Measurements from ENCODE around the gene JDP2.
"Not testable (repeated sequence)": the region's sequence is repeated elsewhere in the genome, so short reads cannot be mapped to it uniquely, and the experiment has no call there.

Gene JDP2

GRCh38 chr14:75427482-75428229 lies at the start of gene JDP2:
Gene JDP2, plus strand, starts transcription at chr14:75428022. Its CDS starts 9,899 bp downstream, at chr14:75437921.
- DNase-seq (ENCODE audit: low read depth in 3 of 3), result peak in 1 of 3 donors; percentile 33

GRCh38 chr14:75379246-75379929 lies 48.4 kb upstream of the JDP2 start:
- no peak for DNase-seq (ENCODE audit: low read depth in 3 of 3)

- no peak for DNase-seq (ENCODE audit: low read depth in 3 of 3)
These were observed 47.9 kb upstream of the JDP2 start for GRCh38 chr14:75379930-75380270.

GRCh38 chr14:75380656-75381055 lies 47.2 kb upstream of the JDP2 start:
- DNase-seq (ENCODE audit: low read depth in 3 of 3), result no peak

GRCh38 chr14:75381642-75382041 lies 46.2 kb upstream of the JDP2 start:
- DNase-seq (ENCODE audit: low read depth in 3 of 3), result no peak

- not testable (repeated sequence) for DNase-seq (ENCODE audit: low read depth in 3 of 3)
These were observed 44.6 kb upstream of the JDP2 start for GRCh38 chr14:75383219-75383618.

GRCh38 chr14:75383721-75384120 lies 44.1 kb upstream of the JDP2 start:
- no peak for DNase-seq (ENCODE audit: low read depth in 3 of 3)

- no peak for DNase-seq (ENCODE audit: low read depth in 3 of 3)
These were observed 38.1 kb upstream of the JDP2 start for GRCh38 chr14:75389679-75390078.

- no peak for DNase-seq (ENCODE audit: low read depth in 3 of 3)
These were observed 37.6 kb upstream of the JDP2 start for GRCh38 chr14:75390183-75390582.

- DNase-seq (ENCODE audit: low read depth in 3 of 3), result no peak
These were observed 35.9 kb upstream of the JDP2 start for GRCh38 chr14:75391953-75392352.

- DNase-seq (ENCODE audit: low read depth in 3 of 3), result no peak
These were observed 34.9 kb upstream of the JDP2 start for GRCh38 chr14:75392686-75393641.

- DNase-seq (ENCODE audit: low read depth in 3 of 3), result no peak
These were observed 34.0 kb upstream of the JDP2 start for GRCh38 chr14:75393794-75394193.

GRCh38 chr14:75395862-75396261 lies 32.0 kb upstream of the JDP2 start:
- no peak for DNase-seq (ENCODE audit: low read depth in 3 of 3)

GRCh38 chr14:75399321-75399720 lies 28.5 kb upstream of the JDP2 start:
- no peak for DNase-seq (ENCODE audit: low read depth in 3 of 3)

- no peak for DNase-seq (ENCODE audit: low read depth in 3 of 3)
These were observed 27.7 kb upstream of the JDP2 start for GRCh38 chr14:75399843-75400775.

GRCh38 chr14:75401361-75401760 lies 26.5 kb upstream of the JDP2 start:
- no peak for DNase-seq (ENCODE audit: low read depth in 3 of 3)

GRCh38 chr14:75402867-75403413 lies 24.9 kb upstream of the JDP2 start:
- no peak for DNase-seq (ENCODE audit: low read depth in 3 of 3)

- DNase-seq (ENCODE audit: low read depth in 3 of 3), result no peak
These were observed 23.0 kb upstream of the JDP2 start for GRCh38 chr14:75404847-75405246.

GRCh38 chr14:75406102-75406501 lies 21.7 kb upstream of the JDP2 start:
- no peak for DNase-seq (ENCODE audit: low read depth in 3 of 3)

GRCh38 chr14:75406856-75407255 lies 21.0 kb upstream of the JDP2 start:
- DNase-seq (ENCODE audit: low read depth in 3 of 3), result no peak
